PC-9 (cell line): ENCODE results near the gene ATP4B. TPM values are rescaled to one million over a fixed set of nuclear protein-coding genes. Genes with fewer than 3 reads are reported as not detected.
"Not testable (repeated sequence)": the region's sequence is repeated elsewhere in the genome, so short reads cannot be mapped to it uniquely, and the experiment has no call there.

Experiments
- BruUV-seq: library from RNA; stranded (reverse); fragments of 400-500 nt; replicated peaks from 2 replicates; lab custom pipeline; 2021; lab: Mats Ljungman, UMichigan
- CTCF ChIA-PET: fragments of 300-600 bp; sonication (Branson Sonifier 250); formaldehyde crosslinking; loops from one replicate; lab custom pipeline; 2022; ENCODE audit warnings: antibody characterized with exemption; lab: Charles Lee
- POLR2A ChIA-PET: fragments of 300-600 bp; sonication (Branson Sonifier 250); formaldehyde crosslinking; loops from one replicate; lab custom pipeline; 2022; ENCODE audit warnings: antibody characterized with exemption; ENCODE audit not compliant: unreplicated experiment; lab: Charles Lee
- DNase-seq, 2 experiments: peaks; one replicate each; pipeline versions ENCODE4 v3.0.0 to v3.0.0-alpha.2; 2015 to 2022; ENCODE audit warnings: mixed read lengths in 1 of 2
- H2AFZ ChIP-seq: fragments of 200-600 bp; sonication (generic); 2 replicates; pipeline ENCODE4 v1.8.1; 2017; ENCODE audit warnings: antibody characterized with exemption
- H3F3A ChIP-seq: fragments of 200-600 bp; sonication (generic); 2 replicates; pipeline ENCODE4 v1.8.1; 2017; ENCODE audit warnings: antibody characterized with exemption, mild to moderate bottlenecking, low read depth; ENCODE audit not compliant: insufficient read depth
- H3K27ac ChIP-seq: fragments of 200-600 bp; sonication (generic); 2 replicates; pipeline ENCODE4 v1.6.1; 2016; ENCODE audit warnings: mixed run types
- H3K27me3 ChIP-seq: fragments of 200-600 bp; sonication (generic); 2 replicates; pipeline ENCODE4 v1.6.1; 2016; ENCODE audit warnings: low read depth, mixed run types; ENCODE audit not compliant: insufficient read depth
- H3K36me3 ChIP-seq: fragments of 200-600 bp; sonication (generic); 2 replicates; pipeline ENCODE4 v1.6.1; 2016; ENCODE audit warnings: low read depth, mixed run types
- H3K4me1 ChIP-seq: fragments of 200-600 bp; sonication (generic); replicated peaks from 2 replicates; pipeline ENCODE4 v1.6.1; 2016; ENCODE audit warnings: mixed run types; ENCODE audit not compliant: insufficient read depth
- H3K4me2 ChIP-seq: fragments of 200-600 bp; sonication (generic); 2 replicates; pipeline ENCODE4 v1.6.1; 2017; ENCODE audit warnings: mixed run types
- H3K4me3 ChIP-seq: fragments of 200-600 bp; sonication (generic); 2 replicates; pipeline ENCODE4 v1.6.1; 2016; ENCODE audit warnings: mixed run types
- H3K79me2 ChIP-seq: fragments of 200-600 bp; sonication (generic); 2 replicates; pipeline ENCODE4 v1.6.1; 2017; ENCODE audit warnings: low read depth, mixed run types
- H3K9me2 ChIP-seq: fragments of 200-600 bp; sonication (generic); 2 replicates; pipeline ENCODE4 v1.8.1; 2017; ENCODE audit warnings: mild to moderate bottlenecking; ENCODE audit not compliant: insufficient read depth
- H3K9me3 ChIP-seq: fragments of 200-600 bp; sonication (generic); 2 replicates; pipeline ENCODE4 v1.8.1; 2016; ENCODE audit warnings: low read depth; ENCODE audit not compliant: insufficient read depth
- H4K20me1 ChIP-seq: fragments of 200-600 bp; sonication (generic); 2 replicates; pipeline ENCODE4 v1.8.1; 2017; ENCODE audit not compliant: insufficient read depth
- CTCF ChIP-seq: fragments of 200-600 bp; sonication (generic); conservative IDR thresholded peaks from 2 replicates; pipeline ENCODE4 v1.6.1; 2017; ENCODE audit warnings: mixed run types, antibody characterized with exemption, mild to moderate bottlenecking, moderate library complexity
- EZH2 ChIP-seq: fragments of 200-600 bp; sonication (generic); IDR thresholded peaks from 2 replicates; pipeline ENCODE4 v1.8.0; 2017; ENCODE audit warnings: antibody characterized with exemption, low read depth
- intact Hi-C: fragments of 100-400 bp; cut with micrococcal nuclease; formaldehyde crosslinking; loops from one replicate; pipeline ENCODE4 v1.10.0; 2022; ENCODE audit not compliant: unreplicated experiment
- total RNA-seq: library from RNA; stranded (reverse); gene quantifications from 2 replicates; pipeline ENCODE4 v1.2.3, GENCODE V29; 2021

Gene ATP4B
- total RNA-seq, 1 experiment from 2014 or later, result not detected

GRCh38 chr13:113621498-113621897 is 36.5 kb downstream of the ATP4B start:
- peaks cover 16% of the 10 kb centered on the region; the same call in 1 of the 2 replicates for H3K36me3 ChIP-seq
- H3F3A ChIP-seq, POLR2A ChIA-PET, H3K9me3 ChIP-seq, H3K27ac ChIP-seq, H3K9me2 ChIP-seq, H3K4me3 ChIP-seq, CTCF ChIA-PET, H2AFZ ChIP-seq, DNase-seq, H3K4me2 ChIP-seq, H3K27me3 ChIP-seq, BruUV-seq, intact Hi-C loops, H3K4me1 ChIP-seq: not testable (repeated sequence)
- H4K20me1 ChIP-seq, result peaks cover 52% of the 10 kb centered on the region
- H3K79me2 ChIP-seq, result peaks cover 58% of the 10 kb centered on the region
- peak; percentile 49 for TF ChIP-seq CTCF

GRCh38 chr13:113621046-113621445 is 37.0 kb downstream of the ATP4B start:
- ChIA-PET CTCF (no interaction called here), POLR2A (no interaction called here)
- no peak overlapping the region for H3K27ac ChIP-seq
- no TSS peak for BruUV-seq
- H3K36me3 ChIP-seq, result 0 out of 2 replicates have a peak, but pooled peaks cover 15% of the 10 kb centered on the region
- H3K4me1 ChIP-seq, result no peaks in the 10 kb centered on the region
- H3K9me3 ChIP-seq, result no peaks in the 10 kb centered on the region
- DNase-seq, result no peak
- no peak overlapping the region for H2AFZ ChIP-seq
- peaks cover 59% of the 10 kb centered on the region for H3K79me2 ChIP-seq
- no peak overlapping the region for H3K4me2 ChIP-seq
- H3K9me2 ChIP-seq, result no peaks in the 10 kb centered on the region
- peaks cover 6% of the 10 kb centered on the region; the same call in 1 of the 2 replicates for H3F3A ChIP-seq
- H4K20me1 ChIP-seq, result peaks cover 52% of the 10 kb centered on the region
- no peak overlapping the region for H3K4me3 ChIP-seq
- no peak for TF ChIP-seq CTCF
- TF ChIP-seq EZH2, result no peak
- intact Hi-C loops, result no loop called here
- H3K27me3 ChIP-seq, result no peaks in the 10 kb centered on the region

- Histone ChIP-seq H3K27me3 (no peaks in the 10 kb centered on the region), H3K4me3 (no peak overlapping the region), H3K9me3 (no peaks in the 10 kb centered on the region), H3K9me2 (no peaks in the 10 kb centered on the region), H3K27ac (no peak overlapping the region), H3K4me1 (no peaks in the 10 kb centered on the region), H2AFZ (no peak overlapping the region), H3K79me2 (peaks cover 60% of the 10 kb centered on the region), H3F3A (peaks cover 6% of the 10 kb centered on the region; the same call in 1 of the 2 replicates), H3K36me3 (0 out of 2 replicates have a peak, but pooled peaks cover 15% of the 10 kb centered on the region), H4K20me1 (peaks cover 59% of the 10 kb centered on the region), H3K4me2 (no peak overlapping the region)
- CTCF ChIA-PET, result no interaction called here
- intact Hi-C loops, result no loop called here
- TF ChIP-seq CTCF, result no peak
- no peak for TF ChIP-seq EZH2
- no TSS peak for BruUV-seq
- DNase-seq, result no peak
- POLR2A ChIA-PET, result no interaction called here
Observed at GRCh38 chr13:113620036-113620796, 37.8 kb downstream of the ATP4B start.
